Activated CD4-positive, alpha-beta T cell treated with anti-CD3 and anti-CD28 coated beads, Interleukin-2, amount 50 U/mL, for 4 hours (primary cell): Measurements from ENCODE around the gene DNAL1.

ENCODE experiments used
- DNase-seq, 2 experiments: peaks; one replicate each; pipeline ENCODE4 v3.0.0-alpha.2; 2020

Gene DNAL1

DNA sequence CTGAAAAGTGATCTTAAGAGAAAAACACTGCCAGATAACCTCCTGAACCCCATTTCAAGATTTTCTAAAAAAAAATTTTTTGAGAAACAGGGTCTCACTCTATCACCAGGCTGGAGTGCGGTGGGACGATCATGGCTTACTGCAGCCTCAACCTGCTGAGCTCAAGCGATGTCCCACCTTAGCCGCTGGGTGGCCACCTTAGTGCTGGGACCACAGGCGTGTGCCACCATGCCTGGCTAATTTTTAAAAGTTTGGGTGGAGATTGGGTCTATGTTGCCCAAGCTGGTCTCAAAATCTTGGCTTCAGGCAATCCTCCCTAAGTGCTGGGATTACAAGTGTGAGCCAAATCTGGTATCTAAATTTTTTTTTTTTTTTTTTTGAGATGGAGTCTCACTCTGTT is 66.0 kb downstream of the DNAL1 start:
- DNase-seq = no peak

- DNase-seq = no peak
Observed at GRCh38 chr14:73712071-73712506, 67.3 kb downstream of the DNAL1 start.

DNA sequence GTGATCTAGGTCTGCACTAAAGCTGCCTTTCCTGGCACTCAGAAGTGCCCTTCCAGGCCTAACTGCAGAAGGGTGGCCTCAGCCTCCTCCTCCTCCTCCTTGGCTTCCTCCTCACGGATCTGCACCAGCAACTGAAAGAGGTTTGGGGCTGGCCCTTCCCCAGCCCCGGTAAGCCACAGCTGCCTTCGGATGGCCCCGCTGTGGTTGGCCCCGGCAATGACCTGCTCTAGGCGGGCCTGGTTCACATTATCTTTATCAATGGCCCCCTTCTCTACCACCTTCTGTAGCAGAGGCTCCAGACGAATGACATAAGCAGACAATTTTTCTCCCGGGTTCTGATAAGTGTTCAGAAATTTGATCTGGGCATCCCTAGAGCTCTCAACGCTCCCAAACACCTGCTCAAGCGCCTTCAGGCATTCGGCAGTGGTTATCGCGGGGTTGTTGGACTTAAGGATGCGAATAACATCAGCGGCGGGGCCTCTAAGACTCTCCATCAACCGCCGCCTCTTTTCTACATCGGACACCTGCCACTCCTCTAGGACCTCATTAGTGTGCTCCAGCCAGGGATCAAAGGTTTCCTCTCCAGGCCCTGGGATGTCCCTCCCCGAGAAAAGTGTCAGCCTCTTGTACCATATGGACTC is 67.9 kb downstream of the DNAL1 start:
- no peak for DNase-seq

DNA sequence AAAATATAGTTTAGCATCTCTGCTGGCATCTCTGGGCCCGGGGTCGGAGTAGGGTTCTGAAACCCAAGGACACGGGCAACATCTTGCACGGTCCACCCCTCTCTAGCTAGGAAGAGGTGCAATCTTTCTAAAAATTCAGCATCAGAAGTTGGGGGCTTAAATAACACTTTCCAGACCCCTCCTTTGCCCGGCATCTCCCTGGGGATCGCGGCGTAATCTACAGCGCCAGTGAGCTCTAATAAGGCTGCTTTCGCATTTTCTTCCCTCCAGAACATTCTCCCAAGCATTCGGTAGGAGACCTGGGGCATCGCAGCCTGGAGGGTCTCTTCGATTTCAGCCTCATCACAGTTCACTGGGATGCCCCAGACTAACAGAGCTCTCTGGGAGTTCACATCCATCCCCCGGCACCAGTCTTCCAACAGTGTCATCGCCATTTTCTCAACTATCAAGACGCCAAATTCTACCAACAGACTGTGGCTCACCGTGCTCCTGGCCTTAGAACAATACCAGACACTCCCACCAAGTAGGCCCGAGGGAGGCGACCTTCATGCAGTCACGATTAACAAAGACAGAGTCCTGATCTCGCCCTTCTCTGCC is 68.5 kb downstream of the DNAL1 start:
- DNase-seq = no peak

- DNase-seq = peak; percentile 72 to 76
Observed at GRCh38 chr14:73713803-73714655, 69.2 kb downstream of the DNAL1 start, which contains the start of gene PNMA1. Gene PNMA1, minus strand, starts transcription at chr14:73714384. Its CDS starts 745 bp downstream, at chr14:73713639.

GRCh38 chr14:73714656-73715081 is 69.9 kb downstream of the DNAL1 start:
- DNase-seq = no peak

GRCh38 chr14:73715707-73716106 is 70.9 kb downstream of the DNAL1 start:
- DNase-seq = no peak

DNA sequence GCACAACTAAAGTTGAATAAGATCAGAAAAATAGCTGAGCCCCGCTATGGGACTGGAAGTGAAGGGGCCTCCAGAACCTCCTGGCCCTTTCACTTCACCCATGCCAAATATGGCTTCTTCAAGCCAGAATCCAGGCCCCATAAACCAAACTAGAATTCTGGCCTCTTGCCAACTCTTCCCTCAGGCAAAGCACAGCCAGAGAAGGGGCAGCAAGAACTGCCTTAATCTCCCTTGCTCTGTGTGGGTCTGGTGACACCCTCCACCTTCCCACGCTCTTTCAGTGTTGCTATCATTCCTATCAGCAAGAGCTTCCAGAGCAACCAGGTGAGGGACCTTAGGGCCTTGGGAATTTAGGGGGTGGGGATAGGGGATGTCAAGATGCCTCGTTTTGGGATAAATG is 72.5 kb downstream of the DNAL1 start:
- no peak for DNase-seq

- no peak for DNase-seq
Observed at GRCh38 chr14:73717711-73718417, 73.1 kb downstream of the DNAL1 start.

GRCh38 chr14:73718418-73719251 is 73.8 kb downstream of the DNAL1 start:
- DNase-seq = no peak

DNA sequence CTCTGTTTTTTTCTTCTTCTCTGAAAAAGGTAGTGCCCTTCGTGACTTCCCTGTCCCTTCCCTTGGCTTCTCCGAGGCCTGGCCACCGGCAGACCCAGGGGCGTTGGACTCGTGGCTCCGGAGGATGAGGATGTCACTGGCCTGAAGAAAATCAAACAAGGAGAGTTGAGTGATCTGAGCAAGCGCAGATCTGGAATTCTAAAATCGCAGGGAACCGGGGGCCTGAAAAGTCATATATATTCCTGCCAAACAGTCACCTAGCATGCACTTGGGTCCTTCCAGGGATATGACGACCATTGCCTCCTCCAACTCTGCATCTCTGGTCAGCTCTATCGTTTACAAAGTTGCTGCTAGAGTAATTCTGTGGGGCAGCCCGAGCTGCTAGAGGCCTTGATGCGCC is 74.6 kb downstream of the DNAL1 start:
- DNase-seq = no peak

DNA sequence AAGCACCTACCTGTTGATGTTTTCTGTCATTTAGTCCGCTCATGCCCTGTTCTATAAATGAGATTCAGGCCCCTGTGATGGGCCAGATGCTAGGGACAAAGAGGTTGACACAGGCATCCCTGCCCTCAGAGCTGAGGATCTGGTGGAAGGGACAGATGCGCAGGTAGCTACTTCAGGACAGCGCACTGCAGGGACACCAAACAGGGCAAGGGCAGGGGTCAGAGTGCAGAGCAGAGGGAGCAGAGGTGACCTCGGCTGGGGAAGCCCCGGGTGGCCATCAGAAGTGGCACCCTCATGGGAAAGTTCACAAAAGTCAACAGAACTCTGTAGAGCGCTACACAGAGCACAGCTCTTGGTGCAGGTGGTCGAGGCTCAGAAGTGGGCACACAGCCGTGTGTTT is 75.0 kb downstream of the DNAL1 start:
- no peak for DNase-seq

- no peak for DNase-seq
Observed at GRCh38 chr14:73720636-73721035, 75.8 kb downstream of the DNAL1 start.

DNA sequence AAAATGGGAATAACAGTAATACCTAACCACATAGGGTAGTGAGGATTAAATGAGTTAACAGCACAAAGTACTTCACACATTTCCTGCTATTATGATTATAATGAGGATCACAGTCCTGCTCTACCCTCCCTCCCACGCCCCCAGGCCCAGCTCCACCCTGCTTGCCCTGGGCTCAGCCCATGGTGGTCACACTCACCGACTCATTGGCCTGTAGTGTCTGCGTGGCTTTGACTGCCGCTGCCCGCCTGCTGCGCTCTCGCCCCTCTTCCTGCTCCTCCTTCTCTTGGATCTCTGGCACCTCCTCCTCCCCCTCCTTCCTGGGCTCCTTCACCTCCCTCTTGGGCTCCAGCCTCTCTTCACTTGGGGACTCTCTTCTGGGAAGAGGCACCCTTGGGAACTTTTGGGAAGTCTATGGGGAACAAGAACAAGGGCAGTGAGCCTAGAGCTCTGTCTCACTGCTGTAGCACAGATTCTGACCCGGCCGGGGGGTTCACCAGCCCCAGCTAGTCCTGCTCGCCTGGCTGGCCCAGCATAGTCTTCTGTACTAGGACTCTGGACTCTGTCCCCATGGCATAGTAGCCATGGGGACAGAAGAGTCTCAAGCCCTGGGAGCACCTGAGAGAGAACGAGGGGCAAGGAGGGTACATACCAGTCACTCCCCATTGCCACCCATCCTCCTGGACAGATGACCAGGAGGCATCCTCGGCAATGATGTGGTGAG is 76.5 kb downstream of the DNAL1 start:
- DNase-seq = no peak

GRCh38 chr14:73722581-73722980 is 77.8 kb downstream of the DNAL1 start:
- no peak for DNase-seq

DNA sequence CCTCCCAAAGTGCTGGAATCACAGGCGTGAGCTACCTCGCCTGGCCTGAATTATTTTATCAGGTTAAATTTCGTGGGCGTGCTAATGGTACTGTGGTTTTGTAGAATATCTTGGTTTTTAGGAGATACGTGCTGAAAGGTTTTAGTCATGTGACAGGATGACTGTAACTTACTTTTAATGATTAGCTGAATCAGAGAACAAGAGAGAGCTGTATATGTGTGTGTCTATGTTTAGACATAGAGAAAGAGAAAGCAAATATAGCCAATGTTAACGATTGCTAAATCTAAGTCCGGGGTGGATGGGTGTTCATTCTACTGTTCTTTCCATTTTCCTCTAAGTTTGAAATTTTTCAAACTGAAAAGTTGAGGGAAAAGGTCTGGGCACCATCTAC is 78.6 kb downstream of the DNAL1 start:
- no peak for DNase-seq

DNA sequence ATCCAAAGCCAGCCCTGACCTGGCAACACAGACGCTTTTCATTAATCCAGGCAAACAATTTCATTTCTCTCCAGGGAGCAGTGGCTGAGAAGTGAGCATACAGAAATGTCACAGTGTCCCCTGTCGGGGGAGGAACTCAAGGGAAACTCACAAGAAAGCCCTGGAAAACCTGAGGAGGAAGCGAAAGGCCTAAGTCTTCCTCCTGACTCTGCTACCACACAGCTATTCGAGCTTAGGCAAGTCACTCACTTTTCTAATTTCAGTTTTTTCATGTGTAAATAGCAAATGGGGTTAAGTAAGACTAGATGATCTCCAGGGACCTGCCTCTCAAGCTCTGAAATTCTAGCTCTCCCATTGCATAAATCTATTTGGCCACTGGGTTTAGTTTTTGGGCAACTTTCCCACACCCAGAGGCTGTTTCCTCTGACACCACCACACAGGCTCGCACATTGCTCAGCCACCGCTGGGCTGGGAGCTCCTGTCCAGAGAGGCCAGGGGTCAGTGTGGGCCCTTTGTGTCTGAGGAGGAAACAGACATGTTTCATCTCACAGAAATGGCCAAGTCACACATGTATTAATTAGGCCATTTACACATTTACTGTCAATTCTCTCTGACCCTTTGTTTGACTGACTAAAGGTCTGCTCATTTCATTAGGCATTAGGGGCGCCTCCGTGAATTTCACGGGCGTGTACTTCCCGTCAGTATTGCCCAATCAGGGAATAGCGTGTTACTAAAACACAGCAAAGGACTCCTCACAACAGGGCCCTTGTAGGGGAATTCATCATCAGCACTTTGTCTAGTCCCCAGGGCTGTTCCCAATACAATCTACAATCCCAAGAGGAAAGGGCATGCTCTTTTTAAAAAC is 79.2 kb downstream of the DNAL1 start:
- DNase-seq = no peak

DNA sequence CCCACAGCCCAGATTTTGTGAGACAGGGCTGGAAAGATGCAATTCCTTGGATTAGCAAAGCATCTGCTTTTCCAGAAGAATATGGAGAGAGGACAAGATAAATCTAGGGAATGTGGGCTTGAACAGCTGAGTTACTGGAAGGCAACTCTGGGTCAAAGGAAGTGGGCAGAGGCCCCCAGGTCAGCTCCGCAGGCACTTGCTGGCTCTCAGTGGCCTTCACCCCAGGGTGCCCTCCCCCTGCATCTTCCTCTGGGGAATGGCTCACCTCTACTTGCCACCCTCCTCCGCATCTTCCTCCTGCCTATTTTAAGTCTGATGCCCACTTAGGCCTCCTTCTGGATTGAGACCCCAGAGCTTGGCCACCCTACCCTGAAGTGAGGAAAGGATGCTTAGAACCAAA is 79.9 kb downstream of the DNAL1 start:
- DNase-seq = no peak

GRCh38 chr14:73725116-73726024 is 80.6 kb downstream of the DNAL1 start:
- no peak for DNase-seq
